Smooth muscle cell (in vitro differentiated cells): ENCODE results near the gene NET1. TPM values are rescaled to one million over a fixed set of nuclear protein-coding genes. Genes with fewer than 3 reads are reported as not detected.

Source experiments
- DNase-seq: peaks from one replicate; lab custom pipeline; 2025; ENCODE audit not compliant: unreplicated experiment; lab: John Stamatoyannopoulos, UW
- H2AFZ ChIP-seq: fragments of 200-600 bp; sonication (generic); 2 replicates; pipeline ENCODE4 v1.6.0; 2016; ENCODE audit warnings: antibody characterized with exemption, low read depth, mild to moderate bottlenecking
- H3F3A ChIP-seq: fragments of 200-600 bp; sonication (generic); 2 replicates; pipeline ENCODE4 v1.6.0; 2017; ENCODE audit warnings: antibody characterized with exemption, low read depth
- H3K27ac ChIP-seq: fragments of 200-600 bp; sonication (generic); 2 replicates; pipeline ENCODE4 v1.5.1; 2016; ENCODE audit warnings: low read depth, mild to moderate bottlenecking
- H3K27me3 ChIP-seq: fragments of 200-600 bp; sonication (generic); 2 replicates; pipeline ENCODE4 v1.6.1; 2016; ENCODE audit warnings: low read depth, mild to moderate bottlenecking
- H3K36me3 ChIP-seq: fragments of 200-600 bp; sonication (generic); 2 replicates; pipeline ENCODE4 v1.5.1; 2016; ENCODE audit warnings: low read depth
- H3K4me1 ChIP-seq: fragments of 200-600 bp; sonication (generic); 2 replicates; pipeline ENCODE4 v1.5.1; 2016; ENCODE audit warnings: low read depth
- H3K4me2 ChIP-seq: fragments of 200-600 bp; sonication (generic); 2 replicates; pipeline ENCODE4 v1.6.0; 2016; ENCODE audit warnings: mild to moderate bottlenecking
- H3K4me3 ChIP-seq: fragments of 200-600 bp; sonication (generic); 2 replicates; pipeline ENCODE4 v1.5.1; 2016; ENCODE audit warnings: mild to moderate bottlenecking
- H3K79me2 ChIP-seq: fragments of 200-600 bp; sonication (generic); 2 replicates; pipeline ENCODE4 v1.6.0; 2016; ENCODE audit warnings: low read depth, mild to moderate bottlenecking
- H3K9ac ChIP-seq: fragments of 200-600 bp; sonication (generic); 2 replicates; pipeline ENCODE4 v1.6.0; 2016; ENCODE audit warnings: low read depth
- H3K9me3 ChIP-seq: fragments of 200-600 bp; sonication (generic); replicated peaks from 2 replicates; pipeline ENCODE4 v1.5.1; 2016; ENCODE audit warnings: low read depth
- H4K20me1 ChIP-seq: fragments of 200-600 bp; sonication (generic); 2 replicates; pipeline ENCODE4 v1.6.0; 2016; ENCODE audit warnings: low read depth
- CTCF ChIP-seq: fragments of 200-600 bp; sonication (generic); IDR thresholded peaks from 2 replicates; pipeline ENCODE4 v1.5.1; 2017; ENCODE audit warnings: borderline replicate concordance, mild to moderate bottlenecking, antibody characterized with exemption; ENCODE audit not compliant: insufficient read depth, poor library complexity, severe bottlenecking
- WGBS: methylation state at CpG from one replicate; pipeline ENCODE4 v1.1.7; 2016; ENCODE audit warnings: low lambda C conversion rate; 5-methylcytosine and 5-hydroxymethylcytosine counted together
- polyA plus RNA-seq: library from polyadenylated mRNA; unstranded; fragments of >200 nt; fragmentation: Nextera tagmentation; extraction: Ambion mirVana; gene quantifications from 2 replicates; pipeline ENCODE4 v1.2.1, GENCODE V29; 2016
- total RNA-seq: library from RNA; depleted of rRNA; stranded (reverse); fragments of >200 nt; gene quantifications from 2 replicates; pipeline ENCODE4 v1.2.3, GENCODE V29; 2014

The NET1 gene
- total and polyA plus RNA-seq, 2 experiments from 2014 or later: 49.5 to 123 TPM

DNA sequence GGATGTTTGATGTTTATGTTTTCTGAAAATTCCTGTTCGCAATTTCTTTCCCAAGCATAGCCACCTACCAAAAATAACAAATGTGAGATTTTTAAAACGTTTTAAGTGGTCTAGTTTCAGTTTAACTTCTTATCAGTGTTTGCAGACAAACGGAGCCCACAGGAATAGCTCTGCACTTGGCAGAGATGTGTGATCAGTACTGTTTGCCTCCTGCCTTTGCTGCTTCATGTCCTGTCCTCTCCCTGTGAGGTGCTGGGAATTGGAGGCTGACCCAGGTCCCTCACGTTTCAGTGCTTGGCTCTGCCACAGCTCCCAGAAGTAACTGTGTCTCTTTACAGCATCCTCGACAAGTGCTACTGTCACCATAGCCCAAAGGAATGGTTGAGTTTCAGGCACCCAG, 46.4 kb upstream of the NET1 start:
- H3K4me2 ChIP-seq: no peak overlapping the region
- peaks cover 17% of the 10 kb centered on the region for H3K27me3 ChIP-seq
- no peaks in the 10 kb centered on the region for H3K9me3 ChIP-seq
- peaks cover 7% of the 10 kb centered on the region for H3F3A ChIP-seq
- 61% methylated on average over 5 of the region's 5 CpGs for WGBS
- H4K20me1 ChIP-seq: no peaks in the 10 kb centered on the region
- no peak overlapping the region for H3K9ac ChIP-seq
- no peaks in the 10 kb centered on the region for H3K4me1 ChIP-seq
- H3K36me3 ChIP-seq: no peaks in the 10 kb centered on the region
- no peak overlapping the region for H3K4me3 ChIP-seq
- DNase-seq: no peak
- H2AFZ ChIP-seq: no peak overlapping the region
- TF ChIP-seq CTCF: no peak
- no peak overlapping the region for H3K27ac ChIP-seq
- H3K79me2 ChIP-seq: no peaks in the 10 kb centered on the region

DNA sequence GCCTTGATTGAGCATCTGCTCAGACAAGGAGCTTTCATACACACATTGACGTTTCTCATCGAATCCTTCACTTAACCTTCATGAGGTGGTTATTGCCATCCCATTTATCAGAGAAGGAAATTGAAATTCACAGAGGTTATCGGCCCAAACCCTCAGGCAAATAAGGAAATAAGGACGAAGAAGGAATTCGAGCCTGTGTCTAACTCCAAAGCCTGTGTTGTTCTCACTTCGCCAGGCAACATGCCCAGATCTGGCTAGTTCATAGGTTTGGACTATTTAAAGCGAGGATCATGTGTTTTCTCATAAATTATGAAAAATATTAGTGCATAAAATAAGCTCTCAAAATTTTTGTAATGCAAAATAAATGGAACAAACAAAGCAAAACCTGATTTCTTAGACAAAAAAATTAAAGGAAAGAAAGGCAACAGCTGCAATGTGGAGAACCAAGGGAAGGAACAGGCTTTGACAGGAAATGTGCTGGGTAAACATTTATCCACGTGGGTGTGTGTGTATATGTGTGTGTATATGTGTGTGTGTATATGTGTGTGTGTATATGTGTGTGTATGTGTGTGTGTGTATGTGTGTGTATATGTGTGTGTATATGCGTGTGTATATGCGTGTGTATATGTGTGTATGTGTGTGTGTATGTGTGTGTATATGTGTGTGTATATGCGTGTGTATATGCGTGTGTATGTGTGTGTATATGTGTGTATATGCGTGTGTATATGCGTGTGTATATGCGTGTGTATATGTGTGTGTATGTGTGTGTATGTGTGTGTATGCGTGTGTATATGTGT, 42.8 kb upstream of the NET1 start:
- peaks cover 15% of the 10 kb centered on the region for H3K27me3 ChIP-seq
- H3K36me3 ChIP-seq: no peaks in the 10 kb centered on the region
- no peak for DNase-seq
- no peaks in the 10 kb centered on the region for H3K9me3 ChIP-seq
- H2AFZ ChIP-seq: no peak overlapping the region
- no peaks in the 10 kb centered on the region for H4K20me1 ChIP-seq
- H3K27ac ChIP-seq: no peak overlapping the region
- no peak overlapping the region for H3K4me2 ChIP-seq
- no peaks in the 10 kb centered on the region for H3K79me2 ChIP-seq
- H3F3A ChIP-seq: peaks cover 9% of the 10 kb centered on the region
- no peaks in the 10 kb centered on the region for H3K4me1 ChIP-seq
- no peak overlapping the region for H3K9ac ChIP-seq
- 90% methylated on average over 16 of the region's 16 CpGs for WGBS
- no peak for TF ChIP-seq CTCF
- no peak overlapping the region for H3K4me3 ChIP-seq

GRCh38 chr10:5370493-5371352, 41.6 kb upstream of the NET1 start:
- H3K4me1 ChIP-seq: no peaks in the 10 kb centered on the region
- 95% methylated on average over 16 of the region's 28 CpGs for WGBS
- no peak for DNase-seq
- no peaks in the 10 kb centered on the region for H3K36me3 ChIP-seq
- H3F3A ChIP-seq: peaks cover 9% of the 10 kb centered on the region
- H3K27ac ChIP-seq: no peak overlapping the region
- H3K9ac ChIP-seq: no peak overlapping the region
- H3K4me2 ChIP-seq: no peak overlapping the region
- no peaks in the 10 kb centered on the region for H3K9me3 ChIP-seq
- no peak overlapping the region for H2AFZ ChIP-seq
- no peaks in the 10 kb centered on the region for H3K79me2 ChIP-seq
- H3K4me3 ChIP-seq: no peak overlapping the region
- peaks cover 6% of the 10 kb centered on the region for H3K27me3 ChIP-seq
- no peaks in the 10 kb centered on the region for H4K20me1 ChIP-seq
- TF ChIP-seq CTCF: no peak
